ENCODE data around the gene NRXN3.

DNA sequence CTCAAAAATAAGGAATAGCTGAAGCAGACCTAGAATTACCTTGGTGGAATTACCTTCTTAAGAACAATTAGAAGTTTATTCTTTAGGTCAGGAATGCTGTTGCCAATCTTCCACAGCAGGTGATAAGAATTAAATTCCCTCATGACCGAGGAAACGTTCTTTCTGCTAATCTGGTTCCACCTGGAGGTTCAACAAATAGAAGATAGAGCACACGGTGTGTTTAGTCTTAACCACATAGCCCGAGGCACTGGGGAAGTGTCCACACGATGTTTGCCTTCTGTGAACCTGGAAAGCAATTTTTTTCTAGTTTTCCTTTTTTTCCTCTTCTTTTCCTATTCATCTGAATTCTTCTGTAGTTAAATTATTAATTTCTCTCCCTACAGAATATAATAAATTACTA, 906.9 kb downstream of the NRXN3 start:
- TF ChIP-seq, protein P1, sequence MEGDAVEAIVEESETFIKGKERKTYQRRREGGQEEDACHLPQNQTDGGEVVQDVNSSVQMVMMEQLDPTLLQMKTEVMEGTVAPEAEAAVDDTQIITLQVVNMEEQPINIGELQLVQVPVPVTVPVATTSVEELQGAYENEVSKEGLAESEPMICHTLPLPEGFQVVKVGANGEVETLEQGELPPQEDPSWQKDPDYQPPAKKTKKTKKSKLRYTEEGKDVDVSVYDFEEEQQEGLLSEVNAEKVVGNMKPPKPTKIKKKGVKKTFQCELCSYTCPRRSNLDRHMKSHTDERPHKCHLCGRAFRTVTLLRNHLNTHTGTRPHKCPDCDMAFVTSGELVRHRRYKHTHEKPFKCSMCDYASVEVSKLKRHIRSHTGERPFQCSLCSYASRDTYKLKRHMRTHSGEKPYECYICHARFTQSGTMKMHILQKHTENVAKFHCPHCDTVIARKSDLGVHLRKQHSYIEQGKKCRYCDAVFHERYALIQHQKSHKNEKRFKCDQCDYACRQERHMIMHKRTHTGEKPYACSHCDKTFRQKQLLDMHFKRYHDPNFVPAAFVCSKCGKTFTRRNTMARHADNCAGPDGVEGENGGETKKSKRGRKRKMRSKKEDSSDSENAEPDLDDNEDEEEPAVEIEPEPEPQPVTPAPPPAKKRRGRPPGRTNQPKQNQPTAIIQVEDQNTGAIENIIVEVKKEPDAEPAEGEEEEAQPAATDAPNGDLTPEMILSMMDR (IDR thresholded peaks at IDR 0.05 in 4 of 5, conservative IDR thresholded peaks at IDR 0.05 in 1 of 5): no peak
- TF ChIP-seq POLR2A (IDR thresholded peaks at IDR 0.05): no peak
